ENCODE measurements around the gene APBA2. TPM values are rescaled to one million over a fixed set of nuclear protein-coding genes. Genes with fewer than 3 reads are reported as not detected.

Gene APBA2
- total RNA-seq, 2 donors from 2014 or later: 0.77 to 1.0 TPM

GRCh38 chr15:29087521-29088285 is 201.9 kb downstream of the APBA2 start:
- Histone ChIP-seq H3K36me3 (no peaks in the 10 kb centered on the region), H3K9me3 (no peaks in the 10 kb centered on the region), H3K27ac (no peak overlapping the region), H3K4me1 (no peaks in the 10 kb centered on the region), H3K4me3 (no peak overlapping the region), H3K9ac (ENCODE audit: low read depth in 2 of 2, low read length in 2 of 2) (no peak overlapping the region), H3K27me3 (no peaks in the 10 kb centered on the region)
- DNase-seq: no peak
- no peak for TF ChIP-seq CTCF (IDR thresholded peaks at IDR 0.05)
- intact Hi-C loops (cut with DNase I): no loop called here

GRCh38 chr15:29088666-29089065 is 202.9 kb downstream of the APBA2 start:
- no peaks in the 10 kb centered on the region for H3K36me3 ChIP-seq
- intact Hi-C loops (cut with DNase I): no loop called here
- no peak overlapping the region for H3K27ac ChIP-seq
- no peak overlapping the region for H3K4me3 ChIP-seq
- no peaks in the 10 kb centered on the region for H3K4me1 ChIP-seq
- H3K9me3 ChIP-seq: no peaks in the 10 kb centered on the region
- DNase-seq: no peak
- H3K9ac ChIP-seq (ENCODE audit: low read depth in 2 of 2, low read length in 2 of 2): no peak overlapping the region
- no peak for TF ChIP-seq CTCF (IDR thresholded peaks at IDR 0.05)
- H3K27me3 ChIP-seq: no peaks in the 10 kb centered on the region

GRCh38 chr15:29089731-29090616 is 204.2 kb downstream of the APBA2 start:
- no peak for DNase-seq
- Histone ChIP-seq H3K36me3 (no peaks in the 10 kb centered on the region), H3K9ac (ENCODE audit: low read depth in 2 of 2, low read length in 2 of 2) (no peak overlapping the region), H3K27ac (no peak overlapping the region), H3K27me3 (no peaks in the 10 kb centered on the region), H3K4me1 (no peaks in the 10 kb centered on the region), H3K4me3 (no peak overlapping the region), H3K9me3 (no peaks in the 10 kb centered on the region)
- intact Hi-C loops (cut with DNase I): no loop called here
- TF ChIP-seq CTCF (IDR thresholded peaks at IDR 0.05): no peak

GRCh38 chr15:29090617-29091466 is 205.1 kb downstream of the APBA2 start:
- no peak overlapping the region for H3K4me3 ChIP-seq
- no peak overlapping the region for H3K9ac ChIP-seq (ENCODE audit: low read depth in 2 of 2, low read length in 2 of 2)
- no peak for DNase-seq
- no peaks in the 10 kb centered on the region for H3K27me3 ChIP-seq
- TF ChIP-seq CTCF (IDR thresholded peaks at IDR 0.05): peak; percentile 55
- H3K27ac ChIP-seq: no peak overlapping the region
- intact Hi-C loops (cut with DNase I): no loop called here
- no peaks in the 10 kb centered on the region for H3K9me3 ChIP-seq
- H3K36me3 ChIP-seq: no peaks in the 10 kb centered on the region
- no peaks in the 10 kb centered on the region for H3K4me1 ChIP-seq

GRCh38 chr15:29091666-29092065 is 205.9 kb downstream of the APBA2 start:
- DNase-seq: no peak
- Histone ChIP-seq H3K9ac (ENCODE audit: low read depth in 2 of 2, low read length in 2 of 2) (no peak overlapping the region), H3K9me3 (no peaks in the 10 kb centered on the region), H3K36me3 (no peaks in the 10 kb centered on the region), H3K4me1 (no peaks in the 10 kb centered on the region), H3K27me3 (no peaks in the 10 kb centered on the region), H3K27ac (no peak overlapping the region), H3K4me3 (no peak overlapping the region)
- intact Hi-C loops (cut with DNase I): no loop called here
- TF ChIP-seq CTCF (IDR thresholded peaks at IDR 0.05): no peak

All from colonic mucosa (tissue), 4 donors.